Keratinocyte (primary cell): Measurements from ENCODE around the gene SDC1.

Experiments
- CTCF ChIP-seq, 3 experiments: IDR thresholded peaks in 1 of 3; conservative IDR thresholded peaks in 1 of 3; optimal IDR thresholded peaks in 1 of 3; 2 replicates in 2 of 3; 3 replicates in 1 of 3; pipeline versions ENCODE3 to v1.5.1; 2011; ENCODE audit warnings: low read length in 3 of 3, mild to moderate bottlenecking in 3 of 3, moderate library complexity in 2 of 3, control low read depth in 1 of 3, inconsistent platforms in 1 of 3; ENCODE audit not compliant: insufficient read depth in 2 of 3; ENCODE audit errors: extremely low read depth in 1 of 3
- EZH2 ChIP-seq: IDR thresholded peaks from one replicate; pipeline ENCODE4 v1.6.1; 2012; ENCODE audit warnings: inconsistent platforms, mild to moderate bottlenecking, low read length, moderate library complexity

- TF ChIP-seq EZH2: no peak
- no peak for TF ChIP-seq CTCF (optimal IDR thresholded peaks at IDR 0.05 in 1 of 3, IDR thresholded peaks at IDR 0.05 in 1 of 3, conservative IDR thresholded peaks at IDR 0.05 in 1 of 3; ENCODE audit: extremely low read depth in 1 of 3, insufficient read depth in 2 of 3, low read length in 3 of 3)
These were observed 35.5 kb downstream of the SDC1 start for GRCh38 chr2:20189299-20189931.
